H1 (cell line): ENCODE results near the gene ERO1A. TPM values are rescaled to one million over a fixed set of nuclear protein-coding genes. Genes with fewer than 3 reads are reported as not detected.
A peak's percentile ranks its signal among the peaks of the same experiment; 100 is the strongest.

ENCODE experiments used
- BCL11A ChIP-seq, 2 experiments: IDR thresholded peaks; one replicate each; pipeline ENCODE4 v1.6.1; 2011; ENCODE audit warnings: low read depth in 2 of 2, low read length in 2 of 2, mild to moderate bottlenecking in 2 of 2
- GABPA ChIP-seq: IDR thresholded peaks from 2 replicates; pipeline ENCODE4 v1.6.1; 2011; ENCODE audit warnings: mild to moderate bottlenecking, low read length, moderate library complexity, borderline replicate concordance; ENCODE audit not compliant: insufficient read depth
- POU5F1 ChIP-seq: IDR thresholded peaks from 2 replicates; pipeline ENCODE4 v1.6.1; 2011; ENCODE audit warnings: low read depth, mild to moderate bottlenecking, low read length, moderate library complexity
- SIX5 ChIP-seq: IDR thresholded peaks from 2 replicates; pipeline ENCODE4 v1.6.1; 2011; ENCODE audit warnings: mild to moderate bottlenecking, low read depth, low read length
- polyA plus RNA-seq, 7 experiments: library from polyadenylated mRNA; depleted of rRNA in 3 of 7; stranded (reverse) in 5 of 7; unstranded in 2 of 7; fragments of >200 nt in 5 of 7; fragments of 200-250 nt in 2 of 7; gene quantifications; 1 replicate in 5 of 7; 2 replicates in 1 of 7; 4 replicates in 1 of 7; pipeline versions ENCODE4 v1.2.1 to v1.2.3, GENCODE V29; 2011 to 2013; ENCODE audit warnings: missing spikeins in 2 of 7, mixed read lengths in 2 of 7
- total RNA-seq: library from RNA; stranded (reverse); fragmentation: NEBNext Ultra II Directional; extraction: Animal tissue kit (Norgen Biotek cat#: 25700); gene quantifications from 2 replicates; pipeline ENCODE4 v1.2.1, GENCODE V29; 2021
- TF ChIP-seq, protein P1 (sequence below): fragments of 300-600 bp; sonication (generic); IDR thresholded peaks from 2 replicates; pipeline ENCODE4 v1.7.1; 2012; ENCODE audit warnings: low read length, moderate library complexity, mild to moderate bottlenecking, inconsistent platforms; ENCODE audit not compliant: insufficient replicate concordance

The ERO1A gene
- total and polyA plus RNA-seq, 2 of the 8 experiments (the other 6 are each of a cell fraction or from before 2014, with no cell fraction given), result 15.7 to 42.0 TPM

DNA sequence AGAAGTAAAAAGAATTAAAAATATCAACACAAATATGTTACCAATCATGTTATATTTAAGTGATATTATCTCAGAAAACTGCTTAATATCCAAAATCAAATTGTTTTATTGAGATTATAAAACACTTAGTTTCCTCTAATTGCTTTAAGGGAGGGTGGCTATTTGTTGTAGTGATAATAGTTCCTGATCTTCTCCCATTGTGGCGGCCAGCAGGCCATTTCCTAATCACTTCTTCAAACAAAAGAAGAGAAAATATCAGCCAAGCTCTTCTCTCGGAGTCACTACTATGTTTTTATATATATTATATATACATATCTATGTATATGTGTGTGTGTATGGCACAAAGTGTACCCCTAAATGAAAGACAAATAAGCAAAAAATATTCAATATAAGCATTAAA, 31.5 kb downstream of the ERO1A start (continued):
- TF ChIP-seq, protein P1, sequence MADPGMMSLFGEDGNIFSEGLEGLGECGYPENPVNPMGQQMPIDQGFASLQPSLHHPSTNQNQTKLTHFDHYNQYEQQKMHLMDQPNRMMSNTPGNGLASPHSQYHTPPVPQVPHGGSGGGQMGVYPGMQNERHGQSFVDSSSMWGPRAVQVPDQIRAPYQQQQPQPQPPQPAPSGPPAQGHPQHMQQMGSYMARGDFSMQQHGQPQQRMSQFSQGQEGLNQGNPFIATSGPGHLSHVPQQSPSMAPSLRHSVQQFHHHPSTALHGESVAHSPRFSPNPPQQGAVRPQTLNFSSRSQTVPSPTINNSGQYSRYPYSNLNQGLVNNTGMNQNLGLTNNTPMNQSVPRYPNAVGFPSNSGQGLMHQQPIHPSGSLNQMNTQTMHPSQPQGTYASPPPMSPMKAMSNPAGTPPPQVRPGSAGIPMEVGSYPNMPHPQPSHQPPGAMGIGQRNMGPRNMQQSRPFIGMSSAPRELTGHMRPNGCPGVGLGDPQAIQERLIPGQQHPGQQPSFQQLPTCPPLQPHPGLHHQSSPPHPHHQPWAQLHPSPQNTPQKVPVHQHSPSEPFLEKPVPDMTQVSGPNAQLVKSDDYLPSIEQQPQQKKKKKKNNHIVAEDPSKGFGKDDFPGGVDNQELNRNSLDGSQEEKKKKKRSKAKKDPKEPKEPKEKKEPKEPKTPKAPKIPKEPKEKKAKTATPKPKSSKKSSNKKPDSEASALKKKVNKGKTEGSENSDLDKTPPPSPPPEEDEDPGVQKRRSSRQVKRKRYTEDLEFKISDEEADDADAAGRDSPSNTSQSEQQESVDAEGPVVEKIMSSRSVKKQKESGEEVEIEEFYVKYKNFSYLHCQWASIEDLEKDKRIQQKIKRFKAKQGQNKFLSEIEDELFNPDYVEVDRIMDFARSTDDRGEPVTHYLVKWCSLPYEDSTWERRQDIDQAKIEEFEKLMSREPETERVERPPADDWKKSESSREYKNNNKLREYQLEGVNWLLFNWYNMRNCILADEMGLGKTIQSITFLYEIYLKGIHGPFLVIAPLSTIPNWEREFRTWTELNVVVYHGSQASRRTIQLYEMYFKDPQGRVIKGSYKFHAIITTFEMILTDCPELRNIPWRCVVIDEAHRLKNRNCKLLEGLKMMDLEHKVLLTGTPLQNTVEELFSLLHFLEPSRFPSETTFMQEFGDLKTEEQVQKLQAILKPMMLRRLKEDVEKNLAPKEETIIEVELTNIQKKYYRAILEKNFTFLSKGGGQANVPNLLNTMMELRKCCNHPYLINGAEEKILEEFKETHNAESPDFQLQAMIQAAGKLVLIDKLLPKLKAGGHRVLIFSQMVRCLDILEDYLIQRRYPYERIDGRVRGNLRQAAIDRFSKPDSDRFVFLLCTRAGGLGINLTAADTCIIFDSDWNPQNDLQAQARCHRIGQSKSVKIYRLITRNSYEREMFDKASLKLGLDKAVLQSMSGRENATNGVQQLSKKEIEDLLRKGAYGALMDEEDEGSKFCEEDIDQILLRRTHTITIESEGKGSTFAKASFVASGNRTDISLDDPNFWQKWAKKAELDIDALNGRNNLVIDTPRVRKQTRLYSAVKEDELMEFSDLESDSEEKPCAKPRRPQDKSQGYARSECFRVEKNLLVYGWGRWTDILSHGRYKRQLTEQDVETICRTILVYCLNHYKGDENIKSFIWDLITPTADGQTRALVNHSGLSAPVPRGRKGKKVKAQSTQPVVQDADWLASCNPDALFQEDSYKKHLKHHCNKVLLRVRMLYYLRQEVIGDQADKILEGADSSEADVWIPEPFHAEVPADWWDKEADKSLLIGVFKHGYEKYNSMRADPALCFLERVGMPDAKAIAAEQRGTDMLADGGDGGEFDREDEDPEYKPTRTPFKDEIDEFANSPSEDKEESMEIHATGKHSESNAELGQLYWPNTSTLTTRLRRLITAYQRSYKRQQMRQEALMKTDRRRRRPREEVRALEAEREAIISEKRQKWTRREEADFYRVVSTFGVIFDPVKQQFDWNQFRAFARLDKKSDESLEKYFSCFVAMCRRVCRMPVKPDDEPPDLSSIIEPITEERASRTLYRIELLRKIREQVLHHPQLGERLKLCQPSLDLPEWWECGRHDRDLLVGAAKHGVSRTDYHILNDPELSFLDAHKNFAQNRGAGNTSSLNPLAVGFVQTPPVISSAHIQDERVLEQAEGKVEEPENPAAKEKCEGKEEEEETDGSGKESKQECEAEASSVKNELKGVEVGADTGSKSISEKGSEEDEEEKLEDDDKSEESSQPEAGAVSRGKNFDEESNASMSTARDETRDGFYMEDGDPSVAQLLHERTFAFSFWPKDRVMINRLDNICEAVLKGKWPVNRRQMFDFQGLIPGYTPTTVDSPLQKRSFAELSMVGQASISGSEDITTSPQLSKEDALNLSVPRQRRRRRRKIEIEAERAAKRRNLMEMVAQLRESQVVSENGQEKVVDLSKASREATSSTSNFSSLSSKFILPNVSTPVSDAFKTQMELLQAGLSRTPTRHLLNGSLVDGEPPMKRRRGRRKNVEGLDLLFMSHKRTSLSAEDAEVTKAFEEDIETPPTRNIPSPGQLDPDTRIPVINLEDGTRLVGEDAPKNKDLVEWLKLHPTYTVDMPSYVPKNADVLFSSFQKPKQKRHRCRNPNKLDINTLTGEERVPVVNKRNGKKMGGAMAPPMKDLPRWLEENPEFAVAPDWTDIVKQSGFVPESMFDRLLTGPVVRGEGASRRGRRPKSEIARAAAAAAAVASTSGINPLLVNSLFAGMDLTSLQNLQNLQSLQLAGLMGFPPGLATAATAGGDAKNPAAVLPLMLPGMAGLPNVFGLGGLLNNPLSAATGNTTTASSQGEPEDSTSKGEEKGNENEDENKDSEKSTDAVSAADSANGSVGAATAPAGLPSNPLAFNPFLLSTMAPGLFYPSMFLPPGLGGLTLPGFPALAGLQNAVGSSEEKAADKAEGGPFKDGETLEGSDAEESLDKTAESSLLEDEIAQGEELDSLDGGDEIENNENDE, result peak; percentile 38
- TF ChIP-seq BCL11A (IDR thresholded peaks at IDR 0.05; ENCODE audit: low read depth in 2 of 2, low read length in 2 of 2) (peak in 1 of 2 experiments; percentile 77), SIX5 (no peak), GABPA (no peak), POU5F1 (no peak)
